ENCODE results near the gene BHMT2.
A peak's percentile ranks its signal among the peaks of the same experiment; 100 is the strongest.

BHMT2 gene, protein sequence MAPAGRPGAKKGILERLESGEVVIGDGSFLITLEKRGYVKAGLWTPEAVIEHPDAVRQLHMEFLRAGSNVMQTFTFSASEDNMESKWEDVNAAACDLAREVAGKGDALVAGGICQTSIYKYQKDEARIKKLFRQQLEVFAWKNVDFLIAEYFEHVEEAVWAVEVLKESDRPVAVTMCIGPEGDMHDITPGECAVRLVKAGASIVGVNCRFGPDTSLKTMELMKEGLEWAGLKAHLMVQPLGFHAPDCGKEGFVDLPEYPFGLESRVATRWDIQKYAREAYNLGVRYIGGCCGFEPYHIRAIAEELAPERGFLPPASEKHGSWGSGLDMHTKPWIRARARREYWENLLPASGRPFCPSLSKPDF

GRCh38 chr5:79069488-79070349 lies at the start of gene BHMT2, which contains the start of gene DMGDH:
Gene BHMT2, plus strand, starts transcription at chr5:79069767. Its CDS starts 16 bp downstream, at chr5:79069783.
Gene DMGDH, minus strand, starts transcription at chr5:79069674. Its CDS starts 54 bp downstream, at chr5:79069620.
- no peak for DNase-seq

DNA sequence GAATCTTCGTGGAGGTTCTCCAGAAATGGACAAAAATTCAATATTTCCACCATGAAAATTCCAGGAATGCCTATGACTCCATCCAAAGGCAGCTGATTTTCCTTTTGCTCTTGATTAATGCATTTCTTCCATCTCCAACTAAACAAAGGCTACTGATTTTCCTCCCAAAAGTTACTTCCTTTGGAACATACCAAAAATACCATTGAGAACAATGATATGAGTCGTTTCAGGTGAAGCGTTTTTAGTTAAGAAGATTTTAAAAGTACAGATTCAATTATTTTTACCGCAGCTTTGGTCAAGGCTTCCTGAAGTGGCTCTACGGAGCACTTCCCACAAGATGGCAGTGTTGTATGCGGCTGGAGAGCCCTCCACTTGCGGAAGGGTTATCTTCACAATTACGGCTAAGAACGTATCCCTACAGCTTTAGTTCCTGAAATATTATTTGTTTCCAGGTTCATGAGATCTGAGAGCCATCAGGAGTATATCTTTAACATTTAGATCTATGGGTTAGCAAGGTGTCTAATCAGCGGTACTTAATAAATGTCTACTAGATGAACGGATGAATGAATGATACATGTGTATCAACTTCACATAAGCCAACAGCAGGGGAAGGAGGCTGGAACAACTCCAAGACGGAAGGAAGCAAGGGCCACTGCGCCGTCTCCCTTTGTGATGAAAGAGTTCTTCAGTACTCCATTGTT lies 48.6 kb upstream of the BHMT2 start:
- peak; percentile 35 for DNase-seq

GRCh38 chr5:79021753-79022152 lies 47.8 kb upstream of the BHMT2 start:
- DNase-seq: no peak

- peak; percentile 15 for DNase-seq
Measured at GRCh38 chr5:79022771-79023170, 46.8 kb upstream of the BHMT2 start.

DNA sequence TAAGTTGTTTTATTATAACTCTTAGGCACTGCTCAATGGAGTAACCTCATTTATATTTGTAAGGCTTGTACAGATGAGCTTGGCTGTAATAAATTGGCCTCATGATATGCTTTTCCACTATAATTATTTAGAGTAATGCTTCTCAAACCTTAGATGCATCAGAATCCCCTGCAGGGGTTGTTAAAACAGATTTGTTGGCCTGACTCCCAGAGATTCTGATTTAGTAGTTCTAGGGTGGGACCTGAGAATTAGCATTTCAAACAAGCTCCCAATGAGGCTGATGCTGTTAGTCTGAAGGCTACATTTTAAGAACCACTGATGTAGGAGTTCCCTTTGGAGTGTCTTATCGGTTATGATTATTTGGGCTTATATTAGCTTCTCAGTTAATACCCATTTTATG lies 46.2 kb upstream of the BHMT2 start:
- peak; percentile 55 for DNase-seq

DNA sequence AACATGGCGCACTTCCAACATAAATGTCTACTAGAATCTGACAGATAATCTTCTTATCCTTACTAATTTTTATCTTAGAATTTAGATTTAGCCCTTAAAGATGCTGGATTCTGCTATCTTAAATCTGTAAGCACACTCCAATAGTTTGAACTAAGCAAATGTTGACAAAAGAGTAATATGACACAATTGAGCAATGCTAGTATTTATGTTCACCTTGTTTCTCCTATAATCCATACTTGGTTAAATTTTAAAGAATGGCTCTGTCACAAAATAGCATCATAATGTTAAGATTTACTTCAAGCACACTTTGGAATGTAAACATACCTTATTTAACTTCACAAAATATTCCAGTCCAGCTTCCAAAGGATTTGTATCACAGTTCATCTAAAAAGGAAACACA lies 45.6 kb upstream of the BHMT2 start:
- no peak for DNase-seq

DNA sequence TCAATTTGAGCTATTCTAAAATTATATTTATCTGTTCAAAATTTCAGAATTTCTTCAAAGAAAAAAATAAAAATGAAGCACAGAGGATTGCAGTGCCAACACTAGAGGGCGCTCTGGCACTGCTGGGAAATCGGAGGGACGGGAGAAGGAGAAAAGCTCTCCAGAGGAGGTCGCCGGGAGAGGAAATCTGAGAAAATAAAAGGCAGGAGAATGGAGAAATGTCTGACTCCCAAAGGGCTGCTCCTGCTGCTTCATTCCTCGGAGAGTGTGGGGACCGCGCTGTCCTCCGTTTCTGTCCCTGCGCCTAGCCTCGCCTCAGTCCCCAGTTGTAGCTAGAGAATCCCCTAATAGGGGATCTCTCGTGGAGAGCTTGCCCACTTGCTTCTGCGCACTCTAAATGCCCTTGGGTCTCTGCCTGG lies 44.5 kb upstream of the BHMT2 start:
- DNase-seq: peak; percentile 39

DNA sequence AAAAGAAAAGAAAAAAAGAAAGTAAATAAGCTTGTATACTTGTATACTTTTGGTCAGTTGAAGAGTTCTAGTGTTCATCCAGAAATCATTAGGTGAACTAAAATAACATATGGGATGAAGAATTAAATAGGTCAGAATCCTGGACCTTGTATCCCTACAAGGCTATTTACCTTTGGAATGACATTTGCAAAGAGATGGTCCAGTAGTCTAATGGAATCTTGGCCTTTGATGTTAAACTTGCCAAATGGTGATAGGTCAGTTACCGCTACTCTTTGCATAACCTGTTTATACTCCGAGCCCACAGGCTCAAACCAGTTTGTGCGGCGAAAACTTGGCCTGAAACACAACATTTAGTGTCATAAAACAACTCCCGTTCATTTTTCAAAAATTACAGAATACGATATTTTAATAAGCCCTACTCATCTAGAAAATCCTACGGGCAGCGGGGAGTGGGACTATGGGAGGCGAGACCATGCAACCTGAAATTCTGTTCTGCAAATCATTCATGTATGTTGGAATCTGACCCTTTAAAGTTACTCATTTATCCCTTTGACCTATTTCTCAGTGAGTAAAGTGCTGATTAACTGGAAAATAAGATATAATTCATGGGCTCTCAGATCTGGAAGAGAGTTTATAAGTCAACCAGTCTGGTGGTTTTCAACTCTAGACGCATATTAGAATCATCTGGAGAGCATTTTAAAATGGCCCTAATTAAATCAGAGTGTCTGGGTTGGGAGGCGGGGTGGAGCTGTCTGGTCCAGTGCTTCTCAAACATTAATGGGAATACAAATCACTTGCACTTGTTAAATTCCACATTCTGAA lies 38.7 kb upstream of the BHMT2 start:
- no peak for DNase-seq

- no peak for DNase-seq
Measured at GRCh38 chr5:79031485-79031867, 38.1 kb upstream of the BHMT2 start.

GRCh38 chr5:79032031-79032695 lies 37.4 kb upstream of the BHMT2 start:
- DNase-seq: no peak

- no peak for DNase-seq
Measured at GRCh38 chr5:79032782-79033181, 36.8 kb upstream of the BHMT2 start.

DNA sequence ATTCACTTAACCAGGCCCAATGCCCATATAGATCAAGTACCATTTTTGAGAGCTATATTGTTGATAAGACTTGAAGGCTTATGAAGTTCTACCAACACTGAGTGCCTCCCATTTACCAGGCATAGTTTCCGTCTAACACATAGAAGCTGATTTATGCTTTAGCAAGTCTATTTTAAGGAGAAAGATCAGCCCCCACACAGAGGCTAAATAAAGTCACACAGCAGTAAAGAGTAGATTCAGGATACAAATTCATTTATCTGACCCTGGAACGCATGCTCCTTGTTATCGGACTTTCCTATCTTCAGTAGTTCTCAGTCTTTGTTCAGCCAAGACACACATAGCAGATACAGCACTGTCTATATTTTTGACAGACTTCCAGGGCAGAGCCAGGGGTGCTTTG lies 34.3 kb upstream of the BHMT2 start:
- no peak for DNase-seq

DNA sequence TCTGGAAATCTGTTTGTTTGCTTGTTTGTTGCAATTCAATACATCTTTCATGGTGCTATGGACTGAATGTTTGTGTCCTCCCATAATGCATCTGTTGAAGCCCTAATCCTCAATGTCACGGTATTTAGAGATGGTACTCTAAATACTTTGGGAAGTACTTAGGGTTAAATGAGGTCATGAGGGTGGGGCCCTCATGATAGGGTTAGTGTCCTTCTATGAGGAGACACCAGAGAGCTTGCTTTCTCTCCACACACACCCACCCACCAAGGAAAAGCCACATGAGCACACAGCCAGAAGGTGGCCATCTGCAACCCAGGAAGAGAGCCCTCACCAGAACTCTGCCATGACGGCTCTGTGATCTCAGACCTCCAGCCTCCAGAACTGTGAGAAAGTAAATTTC lies 32.8 kb upstream of the BHMT2 start:
- DNase-seq: no peak

DNA sequence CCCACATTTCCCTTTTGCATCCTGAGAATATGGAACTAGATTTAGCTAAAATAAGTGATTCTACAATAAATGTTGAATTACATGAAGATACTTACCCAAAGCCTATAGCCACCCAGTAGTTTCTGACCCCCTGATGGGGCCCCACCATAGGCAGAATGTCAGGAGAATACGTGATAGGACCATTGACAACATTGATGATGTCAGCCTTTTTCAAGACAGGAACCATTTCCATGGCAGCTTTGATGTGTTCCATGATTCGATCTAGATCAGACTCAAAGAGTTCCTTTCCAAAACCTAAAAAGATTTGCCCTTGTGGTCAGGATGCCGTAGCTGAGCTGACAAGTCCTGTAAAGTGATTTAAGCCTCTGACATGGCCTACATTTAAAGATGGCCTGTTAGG lies 27.4 kb upstream of the BHMT2 start:
- no peak for DNase-seq

GRCh38 chr5:79047199-79047598 lies 22.4 kb upstream of the BHMT2 start:
- no peak for DNase-seq

GRCh38 chr5:79048437-79048836 lies 21.1 kb upstream of the BHMT2 start:
- DNase-seq: no peak

DNA sequence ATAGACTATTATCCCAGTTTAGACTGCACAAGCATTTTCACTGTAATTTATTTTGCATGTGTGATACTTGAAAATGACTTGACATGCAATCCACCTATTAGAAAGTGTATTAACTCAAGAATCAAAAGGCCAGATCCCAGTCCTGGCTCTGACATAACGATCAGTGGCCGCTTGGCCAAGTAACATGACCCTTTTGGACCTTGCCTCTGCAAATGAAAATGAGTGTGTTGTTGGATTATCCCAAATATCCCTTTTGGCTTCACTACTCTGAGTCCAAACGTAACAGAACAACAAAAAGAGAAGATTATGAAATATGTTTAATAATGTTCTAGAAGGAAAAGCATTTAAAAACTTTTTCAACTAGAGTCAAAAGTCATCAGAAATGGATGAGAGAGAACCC lies 19.1 kb upstream of the BHMT2 start:
- no peak for DNase-seq

DNA sequence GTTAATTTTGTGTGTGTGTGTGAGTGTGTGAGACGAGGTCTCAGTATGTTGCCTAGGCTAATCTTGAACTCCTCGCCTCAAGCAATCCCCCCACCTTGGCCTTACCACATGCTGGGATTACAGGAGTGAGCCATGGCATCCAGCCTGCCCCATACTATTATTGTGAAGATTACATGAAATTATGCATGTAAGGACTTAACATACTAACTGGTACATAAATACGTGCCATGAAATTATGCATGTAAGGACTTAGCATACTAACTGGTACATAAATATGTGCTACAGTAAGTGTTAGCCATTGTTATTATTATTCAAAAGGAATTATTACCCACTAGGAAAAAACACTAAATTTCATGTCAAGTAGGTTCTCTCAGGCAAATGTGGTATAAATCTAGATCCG lies 16.2 kb upstream of the BHMT2 start:
- no peak for DNase-seq

DNA sequence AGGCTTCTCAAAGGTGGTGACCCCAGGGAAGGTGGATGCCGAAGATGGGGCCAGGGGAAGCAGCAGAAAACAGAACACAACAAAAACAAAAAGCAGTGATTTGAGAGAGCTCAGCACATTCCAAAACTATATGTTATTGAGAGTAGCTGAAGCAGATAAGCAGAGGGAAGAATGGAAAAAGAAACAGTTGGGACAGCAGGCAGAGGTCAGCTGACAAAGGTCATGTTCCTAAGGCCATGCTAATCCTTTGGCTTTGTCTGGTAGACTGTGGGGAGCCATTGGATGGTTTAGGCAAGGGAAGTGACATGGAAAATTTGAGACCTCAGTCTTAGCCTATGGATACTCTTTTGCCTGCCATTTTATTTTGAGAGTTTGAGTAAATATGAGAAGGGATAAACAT lies 14.6 kb upstream of the BHMT2 start:
- no peak for DNase-seq

GRCh38 chr5:79056847-79057246 lies 12.7 kb upstream of the BHMT2 start:
- DNase-seq: no peak

GRCh38 chr5:79059674-79060073 lies 9.9 kb upstream of the BHMT2 start:
- DNase-seq: no peak

DNA sequence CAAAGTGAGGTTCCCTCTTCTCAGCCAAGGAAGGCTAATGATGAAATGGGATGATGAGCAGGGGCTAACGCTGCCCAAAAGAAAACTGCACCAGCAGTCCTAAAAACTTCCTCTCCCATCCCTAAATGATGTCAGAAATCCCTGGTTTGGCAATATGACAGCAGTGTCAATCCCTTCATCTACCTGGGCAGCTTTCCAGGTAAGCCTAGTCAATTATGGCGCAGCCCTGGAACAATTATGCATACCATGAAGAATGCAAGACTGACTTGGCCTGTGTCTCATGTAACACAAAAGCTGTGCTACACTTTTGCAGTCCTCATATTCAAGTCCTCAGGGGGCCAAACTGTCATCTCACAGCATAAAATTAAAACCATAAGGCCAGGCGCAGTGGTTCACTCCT lies 7.1 kb upstream of the BHMT2 start:
- DNase-seq: no peak
